GM21576 (cell line): ENCODE results near the gene GINS1.
A peak's percentile ranks its signal among the peaks of the same experiment; 100 is the strongest.

Experiments used
- ATAC-seq: cut with Tn5 transposase; IDR thresholded peaks from one replicate; pipeline ENCODE4 v1.9.1; 2021; ENCODE audit warnings: mild to moderate bottlenecking, moderate library complexity; ENCODE audit not compliant: unreplicated experiment

The GINS1 gene

GRCh38 chr20:25407311-25408169 lies at the start of gene GINS1:
TSS of gene GINS1 (plus strand) at chr20:25407673. CDS start at chr20:25407821, 148 bp downstream.
- peak; percentile 90 for ATAC-seq

- ATAC-seq, result peak; percentile 45
Measured at GRCh38 chr20:25360631-25361286, 46.7 kb upstream of the GINS1 start.

GRCh38 chr20:25361287-25361683 lies 46.2 kb upstream of the GINS1 start:
- ATAC-seq, result no peak

GRCh38 chr20:25364180-25364788 lies 43.2 kb upstream of the GINS1 start:
- ATAC-seq, result no peak

GRCh38 chr20:25364879-25365699 lies 42.4 kb upstream of the GINS1 start:
- ATAC-seq, result no peak

GRCh38 chr20:25368526-25368925 lies 38.9 kb upstream of the GINS1 start:
- ATAC-seq, result no peak

GRCh38 chr20:25368976-25369375 lies 38.5 kb upstream of the GINS1 start:
- ATAC-seq, result no peak

GRCh38 chr20:25369529-25369928 lies 37.9 kb upstream of the GINS1 start:
- ATAC-seq, result no peak

- no peak for ATAC-seq
Measured at GRCh38 chr20:25369971-25370370, 37.5 kb upstream of the GINS1 start.

GRCh38 chr20:25372584-25373336 lies 34.7 kb upstream of the GINS1 start:
- no peak for ATAC-seq

GRCh38 chr20:25374842-25375241 lies 32.6 kb upstream of the GINS1 start:
- no peak for ATAC-seq

GRCh38 chr20:25376236-25376635 lies 31.2 kb upstream of the GINS1 start:
- no peak for ATAC-seq

GRCh38 chr20:25376886-25377285 lies 30.6 kb upstream of the GINS1 start:
- ATAC-seq, result no peak

- ATAC-seq, result no peak
Measured at GRCh38 chr20:25378189-25378883, 29.1 kb upstream of the GINS1 start.

GRCh38 chr20:25378884-25379733 lies 28.4 kb upstream of the GINS1 start:
- no peak for ATAC-seq

- no peak for ATAC-seq
Measured at GRCh38 chr20:25380945-25381614, 26.4 kb upstream of the GINS1 start.

GRCh38 chr20:25382704-25383370 lies 24.6 kb upstream of the GINS1 start:
- no peak for ATAC-seq

- no peak for ATAC-seq
Measured at GRCh38 chr20:25389401-25389857, 18.0 kb upstream of the GINS1 start.
